ENCODE data around the gene RAP1GDS1.
"Not testable (repeated sequence)": the region's sequence is repeated elsewhere in the genome, so short reads cannot be mapped to it uniquely, and the experiment has no call there.

The RAP1GDS1 gene

GRCh38 chr4:98446499-98447375 lies 185.6 kb downstream of the RAP1GDS1 start:
- DNase-seq = no peak

- DNase-seq = no peak
These were observed 186.5 kb downstream of the RAP1GDS1 start for GRCh38 chr4:98447648-98448047.

- no peak for DNase-seq
These were observed 187.7 kb downstream of the RAP1GDS1 start for GRCh38 chr4:98448908-98449307.

DNA sequence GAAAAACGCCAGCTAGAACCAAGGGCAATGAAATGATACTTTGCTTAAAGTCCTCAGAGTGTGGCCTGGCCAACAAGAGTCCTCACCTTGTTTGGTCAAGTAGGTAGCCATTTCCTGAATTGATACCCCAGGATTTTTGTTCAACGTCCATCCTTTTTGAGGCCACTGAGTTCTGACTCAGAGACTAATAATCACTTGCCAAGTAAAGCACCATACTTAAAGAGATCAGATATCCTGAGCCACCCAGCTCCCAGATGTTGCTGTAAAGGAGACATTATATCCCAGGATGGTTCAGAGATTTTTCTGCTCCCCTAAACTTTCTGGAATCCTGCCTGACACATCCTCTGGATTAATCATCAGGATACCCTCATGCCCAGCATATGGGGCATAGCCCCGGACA lies 190.9 kb downstream of the RAP1GDS1 start:
- no peak for DNase-seq

- DNase-seq = not testable (repeated sequence)
These were observed 196.2 kb downstream of the RAP1GDS1 start for GRCh38 chr4:98457422-98457821.

DNA sequence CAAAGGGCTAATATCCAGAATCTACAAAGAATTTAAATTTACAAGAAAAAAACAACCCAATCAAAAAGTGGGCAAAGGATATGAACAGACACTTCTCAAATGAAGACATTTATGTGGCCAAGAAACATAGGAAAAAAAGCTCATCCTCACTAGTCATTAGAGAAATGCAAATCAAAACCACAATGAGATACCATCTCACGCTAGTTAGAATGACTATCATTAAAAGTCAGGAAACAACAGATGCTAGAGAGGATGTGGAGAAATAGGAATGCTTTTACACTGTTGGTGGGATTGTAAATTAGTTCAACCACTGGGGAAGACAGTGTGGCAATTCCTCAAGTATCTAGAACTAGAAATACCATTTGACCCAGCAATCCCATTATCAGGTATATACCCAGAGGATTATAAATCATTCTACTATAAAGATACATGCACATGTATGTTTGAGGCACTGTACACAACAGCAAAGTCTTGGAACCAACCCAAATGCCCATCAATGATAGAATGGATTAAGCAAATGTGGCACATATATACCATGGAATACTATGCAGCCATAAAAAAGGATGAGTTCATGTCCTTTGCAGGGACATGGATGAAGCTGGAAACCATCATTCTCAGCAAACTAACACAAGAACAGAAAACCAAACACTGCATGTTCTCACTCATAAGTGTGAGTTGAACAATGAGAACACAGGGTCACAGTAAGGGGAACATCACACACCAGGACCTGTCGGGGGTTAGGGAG lies 200.1 kb downstream of the RAP1GDS1 start:
- DNase-seq = not testable (repeated sequence)

GRCh38 chr4:98462487-98462886 lies 201.3 kb downstream of the RAP1GDS1 start:
- no peak for DNase-seq

DNA sequence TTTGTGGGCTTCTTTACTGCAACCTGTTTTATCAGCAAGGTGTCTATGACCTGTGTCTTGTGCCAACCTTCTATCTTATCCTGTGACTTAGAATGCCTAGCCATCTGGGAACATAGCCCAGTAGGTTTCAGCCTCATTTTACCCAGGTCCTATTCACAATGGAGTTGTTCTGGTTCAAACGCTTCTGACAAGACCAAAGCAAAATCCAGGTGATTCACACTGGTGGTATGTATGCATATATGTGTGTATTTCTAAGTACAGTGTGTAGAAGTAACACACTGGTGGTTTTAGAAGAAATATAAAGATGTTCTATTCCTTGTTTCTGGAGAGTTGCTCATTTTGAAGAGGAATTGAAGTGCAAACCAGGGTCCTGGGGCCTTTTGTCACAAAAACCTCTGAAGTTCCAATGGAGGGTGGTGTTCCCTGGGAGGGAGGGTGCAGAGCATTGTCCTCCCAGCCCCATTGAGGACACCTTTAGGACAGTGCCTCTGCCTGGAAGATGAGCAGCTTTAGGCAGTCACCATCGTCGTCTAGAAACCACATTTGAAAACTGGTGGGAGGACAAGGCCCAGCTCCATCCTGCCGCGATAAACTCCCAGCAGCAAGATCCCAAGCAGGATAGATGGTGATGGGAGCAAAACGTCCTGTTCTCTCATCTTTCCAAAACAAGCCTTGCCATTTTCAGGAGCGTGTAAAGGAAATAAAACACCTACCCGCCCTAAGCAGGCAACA lies 205.8 kb downstream of the RAP1GDS1 start:
- no peak for DNase-seq

GRCh38 chr4:98467627-98468072 lies 206.5 kb downstream of the RAP1GDS1 start:
- peak; percentile 41 for DNase-seq

- DNase-seq = no peak
These were observed 207.5 kb downstream of the RAP1GDS1 start for GRCh38 chr4:98468709-98469108.

GRCh38 chr4:98469771-98470170 lies 208.6 kb downstream of the RAP1GDS1 start:
- DNase-seq = no peak

GRCh38 chr4:98470366-98470765 lies 209.2 kb downstream of the RAP1GDS1 start:
- no peak for DNase-seq

DNA sequence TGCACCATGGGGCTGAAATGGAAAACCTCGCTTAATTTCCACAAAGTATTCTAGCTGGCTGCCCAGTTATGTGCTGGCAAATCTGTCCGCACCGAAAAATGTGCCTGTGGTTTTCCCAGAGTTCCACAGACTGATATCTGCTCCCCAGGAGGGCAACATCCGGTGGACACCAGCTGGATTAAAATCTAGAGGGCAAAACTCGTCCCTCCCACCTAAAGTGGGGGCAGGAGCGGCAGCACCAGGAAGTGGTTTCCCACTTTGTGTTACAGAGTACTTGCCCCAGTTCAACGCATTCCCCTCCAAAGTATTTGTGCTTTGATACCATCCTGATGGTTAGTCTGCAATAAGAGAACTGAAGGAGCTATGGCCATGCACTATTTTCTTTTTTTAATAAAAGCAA lies 209.6 kb downstream of the RAP1GDS1 start:
- DNase-seq = no peak

- DNase-seq = no peak
These were observed 211.9 kb downstream of the RAP1GDS1 start for GRCh38 chr4:98473046-98473445.

DNA sequence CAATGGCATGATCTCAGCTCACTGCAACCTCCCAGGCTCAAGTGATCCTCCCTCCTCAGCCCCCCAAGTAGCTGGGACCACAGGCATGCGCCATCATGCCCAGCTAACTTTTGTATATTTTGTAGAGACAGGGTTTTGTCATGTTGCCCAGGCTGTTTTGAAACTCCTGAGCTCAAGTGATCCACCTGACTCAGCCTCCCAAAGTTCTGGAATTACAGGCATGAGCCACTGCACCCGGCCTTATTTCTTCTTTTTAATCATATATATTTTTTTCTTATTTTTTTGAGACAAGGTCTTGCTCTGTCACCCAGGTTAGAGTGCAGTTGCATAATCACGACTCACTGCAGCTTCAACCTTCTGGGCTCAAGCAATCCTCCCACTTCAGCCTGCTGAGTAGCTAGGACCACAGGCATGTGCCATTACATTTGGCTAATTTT lies 213.2 kb downstream of the RAP1GDS1 start:
- DNase-seq = no peak

DNA sequence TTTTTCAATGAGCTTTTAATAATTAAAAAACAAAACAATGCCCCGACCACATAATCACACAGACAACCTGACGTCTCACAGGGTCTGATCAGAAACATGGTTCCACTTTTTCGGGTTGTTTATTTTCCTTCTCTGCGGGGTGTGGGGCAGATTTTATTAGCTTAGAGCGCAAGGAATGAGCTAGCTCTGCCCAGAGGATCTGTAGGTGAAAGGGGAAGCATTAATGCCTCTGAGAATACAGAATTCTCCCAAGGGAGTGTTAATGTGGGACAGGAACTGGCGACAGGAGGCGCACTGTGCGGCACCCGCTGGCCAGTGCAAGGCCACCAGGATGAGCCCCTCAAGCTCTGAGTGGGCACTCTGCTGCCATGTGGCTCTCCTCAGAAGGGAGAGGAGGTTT lies 215.7 kb downstream of the RAP1GDS1 start:
- DNase-seq = no peak

GRCh38 chr4:98479590-98479989 lies 218.4 kb downstream of the RAP1GDS1 start:
- not testable (repeated sequence) for DNase-seq

DNA sequence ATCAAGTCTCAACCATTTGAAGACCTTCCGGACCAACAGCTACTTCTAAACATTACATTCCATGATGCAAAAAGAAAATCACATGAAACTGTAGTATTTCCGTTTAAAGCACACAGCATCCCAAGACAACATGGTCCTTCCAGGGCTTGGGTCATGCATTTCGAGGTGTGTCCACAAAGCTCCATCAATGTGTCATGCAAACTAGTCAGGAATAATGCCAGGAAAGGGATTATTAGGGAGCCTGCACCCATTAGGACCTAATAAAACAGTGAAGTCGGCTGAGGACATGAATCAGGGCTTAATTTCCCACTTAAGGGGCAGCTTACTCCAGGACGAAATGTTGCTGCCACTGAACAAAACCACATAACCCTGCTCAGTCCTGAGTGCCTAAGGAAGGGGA lies 219.4 kb downstream of the RAP1GDS1 start:
- DNase-seq = no peak

GRCh38 chr4:98481167-98481566 lies 220.0 kb downstream of the RAP1GDS1 start:
- DNase-seq = no peak

DNA sequence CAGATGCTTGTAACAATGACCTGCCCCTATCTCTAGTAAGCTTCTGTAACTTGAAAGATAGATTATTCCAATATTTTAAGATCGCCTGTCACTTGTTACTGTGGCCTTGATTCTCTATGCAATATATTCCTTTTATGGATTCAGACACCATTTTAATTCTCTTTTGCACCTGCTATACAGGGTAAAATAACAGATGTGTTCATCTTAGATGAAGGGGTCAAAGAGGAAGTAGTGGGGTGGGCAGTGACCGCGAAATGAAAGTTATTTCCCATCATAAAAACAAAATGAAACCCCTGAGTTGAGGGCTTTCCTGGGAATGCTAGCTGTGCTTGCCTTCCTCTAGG lies 221.3 kb downstream of the RAP1GDS1 start:
- no peak for DNase-seq

GRCh38 chr4:98482847-98483806 lies 221.9 kb downstream of the RAP1GDS1 start:
- no peak for DNase-seq

- DNase-seq = no peak
These were observed 222.8 kb downstream of the RAP1GDS1 start for GRCh38 chr4:98484031-98484430.

Data from NCI-H446 treated with DMSO at 0.1 percent for 48 hours (cell line).